ENCODE data around the gene VIPAS39.

Gene VIPAS39

GRCh38 chr14:77457522-77458248 lies at the start of gene VIPAS39, which contains the start of gene AHSA1:
Gene VIPAS39 (minus strand): TSS chr14:77457601. CDS start chr14:77454102, 3,499 bp downstream.
Gene AHSA1 (plus strand): TSS chr14:77458093. CDS start chr14:77458190, 97 bp downstream.
- peak; percentile 95 for DNase-seq (ENCODE audit: low spot score)

- no peak for DNase-seq (ENCODE audit: low spot score)
Observed at GRCh38 chr14:77505031-77505430, 47.6 kb upstream of the VIPAS39 start.

DNA sequence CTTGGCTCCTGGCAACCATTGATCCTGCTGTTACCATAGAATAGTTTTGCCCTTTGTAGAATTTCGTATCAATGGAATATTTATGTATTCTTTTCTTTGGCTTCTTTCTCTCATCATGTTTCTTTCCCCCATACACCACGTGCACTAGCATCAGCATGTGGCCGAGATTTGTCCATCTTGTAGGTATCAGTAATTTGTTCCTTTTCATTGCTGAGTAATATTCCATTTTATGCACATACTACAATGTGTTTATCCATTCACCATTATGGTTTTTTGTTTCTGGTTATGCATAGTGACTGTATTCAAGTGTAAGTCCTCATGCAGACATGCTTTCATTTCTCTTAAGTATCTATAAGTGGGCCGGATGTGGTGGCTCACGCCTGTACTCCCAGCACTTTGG lies 45.7 kb upstream of the VIPAS39 start:
- no peak for DNase-seq (ENCODE audit: low spot score)

DNA sequence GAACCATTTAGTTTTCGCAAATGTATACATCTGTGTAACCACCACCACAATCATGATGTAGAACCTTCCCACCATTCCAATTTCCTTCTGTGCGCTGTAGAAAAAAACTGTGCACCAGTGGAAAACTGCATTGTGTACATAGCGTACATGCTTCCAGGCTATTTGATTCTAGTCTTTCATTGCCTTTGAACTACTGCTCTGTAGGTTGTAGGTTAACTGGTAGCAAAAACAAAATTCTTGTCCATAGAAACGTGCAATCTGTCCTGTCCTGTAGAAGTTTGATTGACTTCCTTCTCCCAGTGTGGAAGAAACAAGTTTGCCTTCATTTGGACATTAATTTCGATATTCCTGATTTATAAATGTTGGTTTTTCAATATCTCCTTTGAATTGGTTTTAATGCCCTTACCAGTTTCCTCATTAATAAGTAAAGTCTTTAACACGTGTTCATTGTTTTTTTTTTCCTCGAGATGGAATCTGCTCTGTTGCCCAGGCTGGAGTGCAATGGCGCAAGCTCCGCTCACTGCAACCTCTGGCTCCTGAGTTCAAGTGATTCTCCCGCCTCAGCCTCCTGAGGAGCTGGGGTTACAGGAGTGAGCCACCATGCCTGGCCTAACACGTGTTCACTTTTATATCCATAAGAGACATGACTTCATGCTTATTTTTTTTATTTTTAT lies 44.8 kb upstream of the VIPAS39 start:
- no peak for DNase-seq (ENCODE audit: low spot score)

- DNase-seq (ENCODE audit: low spot score) = peak; percentile 37
Observed at GRCh38 chr14:77498984-77499527, 41.7 kb upstream of the VIPAS39 start.

DNA sequence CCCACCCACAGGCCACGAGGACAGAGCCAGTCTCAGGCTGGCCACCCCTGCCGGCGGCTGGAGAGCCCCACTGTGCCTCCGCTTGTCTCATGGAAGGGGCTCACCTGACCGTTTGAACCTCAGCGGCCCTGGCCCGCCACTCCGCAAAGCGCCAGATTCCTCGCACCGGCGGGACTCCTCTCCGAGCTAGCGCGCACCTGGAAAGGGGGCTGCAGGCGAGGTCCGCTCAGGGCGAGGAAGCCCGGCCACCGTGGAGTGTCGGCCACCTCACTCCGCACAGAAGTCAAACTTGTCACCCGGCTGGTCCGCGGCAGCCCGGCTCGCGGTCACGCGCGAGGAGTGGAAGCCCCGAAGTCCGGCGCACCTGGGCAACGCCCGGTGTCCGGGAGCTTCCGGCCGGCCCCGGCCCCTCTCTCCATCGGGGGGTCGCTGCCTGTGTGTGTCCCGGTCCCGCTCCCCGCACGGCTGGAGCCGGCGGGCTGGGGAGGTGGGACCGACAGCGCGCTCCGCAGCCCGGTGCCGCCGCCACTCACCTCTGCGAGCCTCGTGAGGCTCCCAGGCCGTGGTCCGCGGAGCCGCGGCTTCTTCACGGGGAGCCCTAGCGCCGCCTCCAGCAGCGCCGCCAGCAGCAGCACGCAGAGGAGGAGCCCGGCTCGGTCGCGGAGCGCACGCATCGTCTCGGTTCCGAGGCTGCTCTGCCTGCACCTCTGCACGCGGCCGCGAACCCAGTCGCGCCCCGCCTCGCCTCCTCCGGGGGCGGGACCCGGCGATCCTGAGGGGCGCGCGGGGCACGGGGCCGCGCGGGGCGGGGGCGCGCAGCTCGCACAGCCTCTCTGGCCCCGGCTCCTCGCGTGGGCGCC lies 40.9 kb upstream of the VIPAS39 start, which contains the start of gene ISM2:
Gene ISM2 (minus strand): TSS at position 697 of the 860 bp plus-strand sequence. CDS start 23 bp downstream, at position 674.
- DNase-seq (ENCODE audit: low spot score) = peak; percentile 83

GRCh38 chr14:77495334-77495733 lies 37.9 kb upstream of the VIPAS39 start:
- DNase-seq (ENCODE audit: low spot score) = no peak

DNA sequence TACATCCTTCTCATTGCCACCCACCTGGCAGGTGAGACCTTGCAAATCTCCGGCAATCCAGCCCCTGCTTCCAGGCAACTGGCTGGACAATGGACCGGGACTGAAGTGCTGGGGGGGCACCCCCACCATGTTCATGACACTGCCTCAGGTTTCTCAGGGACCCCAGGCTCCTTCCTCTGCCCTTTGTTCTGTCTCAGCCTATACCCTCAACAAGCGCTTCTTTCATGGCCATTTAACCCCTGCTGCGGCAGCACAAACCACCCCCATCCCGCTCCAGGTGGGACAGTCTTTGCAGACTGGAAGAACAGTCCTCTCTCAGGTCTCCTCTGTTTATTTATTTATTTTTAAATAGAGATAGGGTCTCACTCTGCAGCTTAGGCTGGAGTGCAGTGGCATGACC lies 33.7 kb upstream of the VIPAS39 start:
- no peak for DNase-seq (ENCODE audit: low spot score)

- DNase-seq (ENCODE audit: low spot score) = no peak
Observed at GRCh38 chr14:77490347-77490986, 33.1 kb upstream of the VIPAS39 start.

DNA sequence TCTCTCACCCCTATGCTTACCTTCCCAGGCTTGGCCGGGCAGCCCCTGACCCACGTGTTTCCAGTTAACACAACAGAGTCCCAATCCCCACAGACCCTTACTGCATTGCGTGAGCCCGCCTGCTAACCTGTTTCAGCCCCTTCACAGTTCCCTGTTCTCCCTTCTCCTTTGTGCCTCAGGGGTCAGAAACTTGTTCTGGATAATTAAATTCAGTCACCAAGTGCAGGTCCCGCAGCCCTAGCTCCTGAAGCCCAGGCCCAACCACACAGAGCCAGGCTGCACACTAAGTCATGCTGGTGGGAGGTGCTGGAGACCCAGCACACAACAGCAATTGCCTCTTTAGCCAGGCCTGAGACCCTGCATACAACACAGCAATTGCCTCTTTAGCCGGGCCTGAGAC lies 31.6 kb upstream of the VIPAS39 start:
- DNase-seq (ENCODE audit: low spot score) = no peak

DNA sequence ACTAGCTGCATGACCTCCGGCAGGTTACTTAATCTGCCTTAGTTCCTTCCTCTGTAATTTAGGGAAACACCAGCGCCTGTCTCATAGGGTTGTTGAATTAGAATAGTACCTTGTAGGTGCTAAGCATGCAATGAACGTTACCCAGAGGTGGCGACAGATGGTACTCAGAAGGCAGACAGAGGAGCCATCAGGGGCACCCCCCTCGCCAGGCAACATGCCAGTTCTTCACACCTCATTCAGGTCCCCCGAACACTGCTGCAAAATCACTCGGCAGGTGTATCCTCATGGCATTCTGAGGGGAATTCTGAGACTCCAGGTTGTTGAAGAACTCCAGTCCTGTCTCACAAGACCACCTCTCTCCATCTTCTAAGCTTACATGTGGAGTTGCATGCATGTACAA lies 31.2 kb upstream of the VIPAS39 start:
- no peak for DNase-seq (ENCODE audit: low spot score)

DNA sequence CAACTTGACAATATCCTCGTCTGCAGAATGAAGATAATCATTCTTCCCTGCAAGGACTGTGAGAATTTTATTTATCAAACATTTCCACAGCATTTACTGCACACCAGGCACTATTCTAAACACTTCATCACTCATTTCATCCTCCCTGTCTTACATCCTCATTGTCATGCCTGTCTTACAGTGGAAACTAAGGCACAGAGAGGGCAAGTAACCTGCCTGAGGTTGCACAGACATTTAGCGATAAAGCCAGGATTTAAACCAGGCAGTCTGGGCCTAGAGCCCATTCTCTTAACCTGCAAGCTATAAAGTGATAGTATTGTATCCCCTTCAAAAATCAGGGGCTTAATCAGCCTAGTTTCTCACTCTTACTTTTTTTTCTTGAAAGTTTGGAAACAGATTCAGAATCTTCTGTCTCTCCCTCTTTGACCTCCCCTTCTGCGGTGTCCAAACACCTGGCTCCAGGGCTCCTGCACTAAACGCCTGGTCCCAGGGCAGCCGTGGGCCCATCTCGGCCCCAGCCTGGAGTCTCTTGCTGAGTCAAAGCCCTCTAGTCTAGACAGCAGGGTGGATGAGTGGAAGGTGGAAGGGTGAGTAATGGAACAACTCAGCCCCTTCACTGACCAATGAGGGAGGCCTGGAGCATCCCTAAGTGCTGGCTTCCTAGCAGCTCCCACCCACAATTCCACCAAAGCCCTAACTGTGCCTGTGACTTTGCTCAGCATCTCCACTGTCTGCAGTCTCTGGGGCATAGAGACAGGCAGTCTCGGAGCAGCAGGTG lies 28.7 kb upstream of the VIPAS39 start:
- DNase-seq (ENCODE audit: low spot score) = peak; percentile 86

DNA sequence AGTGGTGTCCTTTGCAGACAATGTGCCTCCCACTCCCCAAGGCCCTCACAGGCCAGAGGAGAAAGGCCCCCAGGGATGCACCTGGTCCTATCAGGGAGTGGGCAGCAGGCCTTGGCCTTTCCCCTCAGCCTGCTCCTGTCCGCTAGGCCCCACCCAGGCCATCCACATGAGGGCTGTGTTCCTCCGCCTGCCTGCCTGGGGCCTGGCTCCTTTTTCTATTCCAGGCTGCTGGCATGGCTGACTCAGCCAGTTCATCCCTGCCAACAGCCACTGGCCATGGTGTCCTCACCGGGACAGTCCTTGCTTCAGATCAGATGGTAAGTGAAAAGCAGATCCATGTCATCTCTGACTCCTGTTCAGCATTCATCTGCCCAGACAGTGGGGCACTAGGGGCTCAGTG lies 27.9 kb upstream of the VIPAS39 start:
- DNase-seq (ENCODE audit: low spot score) = peak; percentile 46

GRCh38 chr14:77482422-77482821 lies 25.0 kb upstream of the VIPAS39 start:
- no peak for DNase-seq (ENCODE audit: low spot score)

DNA sequence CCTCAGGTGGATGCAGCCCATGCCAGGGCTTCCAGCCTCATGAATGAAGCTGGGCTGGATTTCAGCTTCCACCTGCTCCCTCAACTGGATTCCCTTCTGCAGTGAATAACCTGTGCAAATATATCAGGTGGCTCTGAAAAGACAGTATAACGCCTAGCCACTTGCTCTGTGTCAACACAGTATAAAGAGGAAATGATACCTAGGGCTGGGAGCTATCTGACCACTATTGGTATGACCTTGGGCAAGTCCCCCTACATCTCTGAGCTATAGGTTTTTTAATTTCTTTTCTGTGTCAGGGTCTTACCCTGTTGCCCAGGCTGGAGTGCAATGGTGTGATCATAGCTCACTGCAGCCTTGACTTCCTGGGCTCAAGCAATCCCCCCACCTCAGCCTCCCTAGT lies 21.4 kb upstream of the VIPAS39 start:
- no peak for DNase-seq (ENCODE audit: low spot score)

DNA sequence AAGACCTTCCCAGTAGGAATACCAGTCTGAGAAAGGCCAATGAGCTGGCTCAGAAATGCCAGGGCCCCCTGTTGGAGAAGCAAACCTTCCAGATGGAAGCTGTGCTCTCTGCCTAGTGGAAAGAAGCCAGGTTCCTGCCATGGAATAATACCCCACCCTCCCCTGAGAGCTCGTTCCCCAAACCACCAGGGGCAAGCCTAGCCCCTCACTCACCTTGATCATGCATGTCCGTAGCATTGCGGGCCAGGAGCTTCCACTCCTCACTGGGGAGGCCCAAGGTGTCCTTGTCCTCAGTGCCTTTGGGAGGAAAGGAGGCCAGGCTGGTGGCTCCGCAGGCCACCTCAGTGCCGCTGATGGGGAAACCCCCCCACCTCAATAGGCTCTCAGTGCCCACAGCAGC lies 20.6 kb upstream of the VIPAS39 start:
- DNase-seq (ENCODE audit: low spot score) = no peak

GRCh38 chr14:77475432-77476115 lies 18.2 kb upstream of the VIPAS39 start:
- DNase-seq (ENCODE audit: low spot score) = no peak

- peak; percentile 17 for DNase-seq (ENCODE audit: low spot score)
Observed at GRCh38 chr14:77474479-77475177, 17.2 kb upstream of the VIPAS39 start.

- no peak for DNase-seq (ENCODE audit: low spot score)
Observed at GRCh38 chr14:77473921-77474320, 16.5 kb upstream of the VIPAS39 start.
